Breast epithelium (tissue), 3 donors: ENCODE data around the gene CLMN.

Experiments used
- CTCF ChIP-seq, 3 donors: fragments of 450-650 bp; IDR thresholded peaks; one replicate each; pipeline ENCODE4 v1.5.1; 2016 to 2017; ENCODE audit warnings: antibody characterized with exemption in 3 of 3, mild to moderate bottlenecking in 3 of 3, moderate library complexity in 3 of 3
- POLR2A ChIP-seq: fragments of 450-650 bp; IDR thresholded peaks from one replicate; pipeline ENCODE4 v1.6.1; 2016; ENCODE audit warnings: antibody characterized with exemption, mild to moderate bottlenecking, moderate library complexity
- POLR2AphosphoS5 ChIP-seq, 3 donors: sonication (generic); formaldehyde crosslinking; IDR thresholded peaks; one replicate each; pipeline ENCODE4 v1.6.1; 2017; ENCODE audit warnings: antibody characterized with exemption in 3 of 3

GRCh38 chr14:95320078-95320895 is 579 bp upstream of the CLMN start:
- peak in 1 of 3 donors; percentile 12 for TF ChIP-seq CTCF (IDR thresholded peaks at IDR 0.05)
- no peak for TF ChIP-seq POLR2AphosphoS5 (IDR thresholded peaks at IDR 0.05)
- TF ChIP-seq POLR2A, result no peak
